Liver (tissue), 3 donors: ENCODE measurements around the gene FER1L5.

ENCODE experiments used
- ATF3 ChIP-seq: IDR thresholded peaks from 2 replicates; pipeline ENCODE4 v1.6.1; 2016; ENCODE audit warnings: antibody characterized with exemption
- CTCF ChIP-seq: fragments of 150-350 bp; IDR thresholded peaks from 2 replicates; pipeline ENCODE4 v1.5.1; 2017; ENCODE audit warnings: improper control_type of control experiment, low read depth, low read length; ENCODE audit not compliant: missing input control
- EGR1 ChIP-seq, 2 donors: IDR thresholded peaks; 2 replicates each; pipeline ENCODE4 v1.6.1; 2016 to 2018; ENCODE audit warnings: antibody characterized with exemption in 2 of 2, low read depth in 2 of 2
- FOXA2 ChIP-seq: IDR thresholded peaks from 2 replicates; pipeline ENCODE4 v1.6.1; 2016; ENCODE audit warnings: antibody characterized with exemption
- GABPA ChIP-seq, 2 donors: IDR thresholded peaks in 1 of 2; conservative IDR thresholded peaks in 1 of 2; 2 replicates each; pipeline ENCODE4 v1.6.1; 2016; ENCODE audit warnings: antibody characterized with exemption in 2 of 2, mild to moderate bottlenecking in 1 of 2, moderate library complexity in 1 of 2
- JUND ChIP-seq, 2 donors: IDR thresholded peaks; 2 replicates each; pipeline ENCODE4 v1.6.1; 2016; ENCODE audit warnings: antibody characterized with exemption in 2 of 2
- REST ChIP-seq: IDR thresholded peaks from 2 replicates; pipeline ENCODE4 v1.6.1; 2016; ENCODE audit warnings: antibody characterized with exemption, mild to moderate bottlenecking
- RXRA ChIP-seq, 2 donors: IDR thresholded peaks; 2 replicates each; pipeline ENCODE4 v1.6.1; 2017 to 2018; ENCODE audit warnings: antibody characterized with exemption in 2 of 2, mild to moderate bottlenecking in 1 of 2
- SP1 ChIP-seq: IDR thresholded peaks from 2 replicates; pipeline ENCODE4 v1.6.1; 2018; ENCODE audit warnings: antibody characterized with exemption, mild to moderate bottlenecking
- YY1 ChIP-seq: IDR thresholded peaks from 2 replicates; pipeline ENCODE4 v1.6.1; 2016; ENCODE audit warnings: antibody characterized with exemption, mild to moderate bottlenecking
- ZBTB33 ChIP-seq: IDR thresholded peaks from 2 replicates; pipeline ENCODE4 v1.6.1; 2016; ENCODE audit warnings: antibody characterized with exemption
- donor health status: healthy.
- donor health status: healthy.

- TF ChIP-seq CTCF (no peak), GABPA (IDR thresholded peaks at IDR 0.05 in 1 of 2, conservative IDR thresholded peaks at IDR 0.05 in 1 of 2) (no peak), YY1 (no peak), ZBTB33 (no peak), SP1 (no peak), JUND (IDR thresholded peaks at IDR 0.05) (no peak), ATF3 (no peak), EGR1 (IDR thresholded peaks at IDR 0.05; ENCODE audit: low read depth in 2 of 2) (no peak), REST (no peak), RXRA (IDR thresholded peaks at IDR 0.05) (no peak), FOXA2 (no peak)
These were observed 87.6 kb downstream of the FER1L5 start for GRCh38 chr2:96730212-96730611.
